GM21825 (cell line): ENCODE results near the gene CDC25C.
A peak's percentile ranks its signal among the peaks of the same experiment; 100 is the strongest.
"Not testable (repeated sequence)": the region's sequence is repeated elsewhere in the genome, so short reads cannot be mapped to it uniquely, and the experiment has no call there.

Experiments
- ATAC-seq: cut with Tn5 transposase; IDR thresholded peaks from one replicate; pipeline ENCODE4 v1.9.1; 2021; ENCODE audit warnings: mild to moderate bottlenecking, moderate library complexity; ENCODE audit not compliant: unreplicated experiment

The CDC25C gene

GRCh38 chr5:138349852-138350562, 18.4 kb upstream of the CDC25C start:
- ATAC-seq, result no peak

GRCh38 chr5:138346889-138347288, 15.3 kb upstream of the CDC25C start:
- no peak for ATAC-seq

- ATAC-seq, result no peak
Observed at GRCh38 chr5:138344887-138345622, 13.5 kb upstream of the CDC25C start.

GRCh38 chr5:138340008-138340407, 8.4 kb upstream of the CDC25C start:
- ATAC-seq, result no peak

GRCh38 chr5:138339464-138339863, 7.9 kb upstream of the CDC25C start:
- no peak for ATAC-seq

- no peak for ATAC-seq
Observed at GRCh38 chr5:138339091-138339456, 7.5 kb upstream of the CDC25C start.

GRCh38 chr5:138338411-138339090, 6.9 kb upstream of the CDC25C start:
- no peak for ATAC-seq

- ATAC-seq, result peak; percentile 84
Observed at GRCh38 chr5:138337685-138338410, 6.2 kb upstream of the CDC25C start, which contains the start of gene FAM53C. Gene FAM53C, plus strand, starts transcription at chr5:138338266. Its CDS starts 3,070 bp downstream, at chr5:138341336.

- peak; percentile 18 for ATAC-seq
Observed at GRCh38 chr5:138336952-138337684, 5.5 kb upstream of the CDC25C start.

- ATAC-seq, result no peak
Observed at GRCh38 chr5:138334867-138335447, 3.4 kb upstream of the CDC25C start.

GRCh38 chr5:138330813-138331448, 673 bp downstream of the CDC25C start:
- no peak for ATAC-seq

GRCh38 chr5:138318211-138318610, 13.4 kb downstream of the CDC25C start:
- ATAC-seq, result not testable (repeated sequence)

- no peak for ATAC-seq
Observed at GRCh38 chr5:138316355-138316754, 15.2 kb downstream of the CDC25C start.

GRCh38 chr5:138315751-138316278, 15.8 kb downstream of the CDC25C start:
- no peak for ATAC-seq

GRCh38 chr5:138305797-138306196, 25.8 kb downstream of the CDC25C start:
- ATAC-seq, result no peak

GRCh38 chr5:138303372-138303771, 28.2 kb downstream of the CDC25C start:
- no peak for ATAC-seq

GRCh38 chr5:138289296-138289695, 42.3 kb downstream of the CDC25C start:
- no peak for ATAC-seq

GRCh38 chr5:138287246-138287645, 44.4 kb downstream of the CDC25C start:
- no peak for ATAC-seq
